Fibroblast of lung (primary cell): ENCODE results near the gene H2AZ2.

Experiments
- EZH2 ChIP-seq: IDR thresholded peaks from 2 replicates; pipeline ENCODE4 v1.5.1; 2012; ENCODE audit warnings: low read length, control low read depth, mild to moderate bottlenecking; ENCODE audit errors: missing control alignments
- TF ChIP-seq, protein P1 (sequence below), 2 donors: IDR thresholded peaks in 1 of 2; conservative IDR thresholded peaks in 1 of 2; 1 replicate in 1 of 2; 2 replicates in 1 of 2; pipeline ENCODE4 v1.5.1; 2011 to 2012; ENCODE audit warnings: low read length in 2 of 2, control low read depth in 1 of 2, inconsistent platforms in 1 of 2, low read depth in 1 of 2, mild to moderate bottlenecking in 1 of 2

DNA sequence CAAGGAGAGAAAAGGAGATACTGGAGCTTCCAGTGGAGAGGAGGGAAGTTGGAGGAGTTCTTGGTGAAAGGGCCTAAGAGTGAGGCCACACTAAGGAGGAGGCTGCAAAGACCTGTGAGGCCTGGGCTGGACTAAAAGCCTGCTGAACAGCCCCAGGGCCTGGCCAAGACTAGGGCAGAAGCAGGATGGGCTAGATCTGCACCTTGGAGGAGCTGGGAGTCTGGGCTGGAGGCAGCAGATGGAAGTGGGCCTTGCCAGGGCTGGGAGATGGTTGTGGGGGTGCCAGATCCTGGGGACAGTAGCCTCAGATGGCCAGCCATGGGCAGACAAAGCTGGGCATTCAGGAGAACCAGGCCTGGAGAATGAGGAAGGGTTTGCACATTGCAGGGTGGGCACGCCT is 43.9 kb upstream of the H2AZ2 start:
- TF ChIP-seq, protein P1, sequence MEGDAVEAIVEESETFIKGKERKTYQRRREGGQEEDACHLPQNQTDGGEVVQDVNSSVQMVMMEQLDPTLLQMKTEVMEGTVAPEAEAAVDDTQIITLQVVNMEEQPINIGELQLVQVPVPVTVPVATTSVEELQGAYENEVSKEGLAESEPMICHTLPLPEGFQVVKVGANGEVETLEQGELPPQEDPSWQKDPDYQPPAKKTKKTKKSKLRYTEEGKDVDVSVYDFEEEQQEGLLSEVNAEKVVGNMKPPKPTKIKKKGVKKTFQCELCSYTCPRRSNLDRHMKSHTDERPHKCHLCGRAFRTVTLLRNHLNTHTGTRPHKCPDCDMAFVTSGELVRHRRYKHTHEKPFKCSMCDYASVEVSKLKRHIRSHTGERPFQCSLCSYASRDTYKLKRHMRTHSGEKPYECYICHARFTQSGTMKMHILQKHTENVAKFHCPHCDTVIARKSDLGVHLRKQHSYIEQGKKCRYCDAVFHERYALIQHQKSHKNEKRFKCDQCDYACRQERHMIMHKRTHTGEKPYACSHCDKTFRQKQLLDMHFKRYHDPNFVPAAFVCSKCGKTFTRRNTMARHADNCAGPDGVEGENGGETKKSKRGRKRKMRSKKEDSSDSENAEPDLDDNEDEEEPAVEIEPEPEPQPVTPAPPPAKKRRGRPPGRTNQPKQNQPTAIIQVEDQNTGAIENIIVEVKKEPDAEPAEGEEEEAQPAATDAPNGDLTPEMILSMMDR (conservative IDR thresholded peaks at IDR 0.05 in 1 of 2, IDR thresholded peaks at IDR 0.05 in 1 of 2; ENCODE audit: low read depth in 1 of 2, low read length in 2 of 2): no peak
- no peak for TF ChIP-seq EZH2
